Mesendoderm (in vitro differentiated cells): Measurements from ENCODE around the gene GTF2H4.
A peak's percentile ranks its signal among the peaks of the same experiment; 100 is the strongest.
"Not testable (repeated sequence)": the region's sequence is repeated elsewhere in the genome, so short reads cannot be mapped to it uniquely, and the experiment has no call there.

Experiments
- DNase-seq: peaks from one replicate; pipeline ENCODE4 v3.0.0; 2013
- H2AK5ac ChIP-seq: 2 replicates; pipeline ENCODE4 v1.6.1; 2013; ENCODE audit warnings: low read length, inconsistent platforms
- H2BK120ac ChIP-seq: 2 replicates; pipeline ENCODE4 v1.6.1; 2013; ENCODE audit warnings: low read depth, mild to moderate bottlenecking, low read length, moderate library complexity, mixed read lengths
- H2BK15ac ChIP-seq: replicated peaks from 2 replicates; pipeline ENCODE4 v1.6.1; 2013; ENCODE audit warnings: low read depth, mild to moderate bottlenecking, moderate library complexity
- H2BK5ac ChIP-seq: 2 replicates; pipeline ENCODE4 v1.6.1; 2013; ENCODE audit warnings: low read length, inconsistent platforms
- H3K18ac ChIP-seq: 2 replicates; pipeline ENCODE4 v1.6.1; 2013; ENCODE audit warnings: mild to moderate bottlenecking, low read length, mixed read lengths
- H3K23ac ChIP-seq: one replicate; pipeline ENCODE4 v1.6.1; 2013; ENCODE audit warnings: low read length
- H3K27ac ChIP-seq: 2 replicates; pipeline ENCODE4 v1.5.1; 2013; ENCODE audit warnings: low read depth, mild to moderate bottlenecking, inconsistent platforms, low read length, moderate library complexity
- H3K27me3 ChIP-seq: 2 replicates; pipeline ENCODE4 v1.6.1; 2013; ENCODE audit warnings: low read length, control low read depth, mild to moderate bottlenecking, inconsistent platforms; ENCODE audit not compliant: insufficient read depth, poor library complexity
- H3K36me3 ChIP-seq: 2 replicates; pipeline ENCODE4 v1.6.1; 2013; ENCODE audit warnings: low read length, inconsistent platforms; ENCODE audit not compliant: control insufficient read depth, insufficient read depth
- H3K4ac ChIP-seq: one replicate; pipeline ENCODE4 v1.6.1; 2013; ENCODE audit warnings: low read depth, mild to moderate bottlenecking, low read length, moderate library complexity
- H3K4me1 ChIP-seq: 2 replicates; pipeline ENCODE4 v1.6.1; 2013; ENCODE audit warnings: low read depth, low read length, inconsistent platforms; ENCODE audit not compliant: control insufficient read depth
- H3K4me2 ChIP-seq: 2 replicates; pipeline ENCODE4 v1.6.1; 2013; ENCODE audit warnings: low read length
- H3K4me3 ChIP-seq: 2 replicates; pipeline ENCODE4 v1.5.1; 2013; ENCODE audit warnings: mild to moderate bottlenecking, low read length
- H3K56ac ChIP-seq: one replicate; pipeline ENCODE4 v1.6.1; 2013; ENCODE audit warnings: low read length
- H3K79me1 ChIP-seq: 2 replicates; pipeline ENCODE4 v1.6.1; 2013; ENCODE audit warnings: low read length, inconsistent platforms
- H3K79me2 ChIP-seq: 2 replicates; pipeline ENCODE4 v1.6.1; 2013; ENCODE audit warnings: mild to moderate bottlenecking, low read length; ENCODE audit not compliant: control insufficient read depth, insufficient read depth
- H3K9ac ChIP-seq: 2 replicates; pipeline ENCODE4 v1.6.1; 2013; ENCODE audit warnings: low read length, inconsistent platforms
- H4K5ac ChIP-seq: one replicate; pipeline ENCODE4 v1.6.1; 2013; ENCODE audit warnings: low read length
- H4K8ac ChIP-seq: one replicate; pipeline ENCODE4 v1.6.1; 2013; ENCODE audit warnings: low read depth, mild to moderate bottlenecking, control low read depth, low read length, moderate library complexity
- WGBS: extraction: QIAGEN DNeasy Blood & Tissue Kit; methylation state at CpG from one replicate; pipeline ENCODE4 v1.1.7; 2013; ENCODE audit warnings: low lambda C conversion rate, missing lambda C conversion rate; ENCODE audit not compliant: insufficient coverage; ENCODE audit errors: extremely low coverage; 5-methylcytosine and 5-hydroxymethylcytosine counted together

Gene GTF2H4

DNA sequence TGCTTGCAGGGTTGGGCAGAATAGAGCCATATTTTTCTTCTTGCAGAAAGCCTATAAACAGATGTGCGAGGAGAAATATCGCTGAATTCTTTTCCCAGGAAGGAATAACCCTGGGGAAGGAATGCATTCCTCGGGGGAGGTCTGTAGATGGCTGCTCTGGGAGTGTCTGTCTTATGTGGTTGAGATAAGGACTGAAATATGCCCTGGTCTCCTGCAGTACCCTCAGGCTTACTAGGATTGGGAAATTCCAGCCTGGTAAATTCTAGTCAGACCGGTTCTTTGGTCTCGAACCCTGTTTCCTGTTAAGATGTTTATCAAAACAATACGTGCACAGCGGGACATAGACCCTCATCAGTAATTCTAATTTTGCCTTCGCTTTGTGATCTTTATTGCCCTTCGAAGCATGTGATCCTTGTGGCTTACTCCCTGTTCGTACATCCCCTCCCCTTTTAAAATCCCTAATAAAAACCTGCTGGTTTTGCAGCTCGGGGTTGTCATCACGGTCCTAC, 38.7 kb upstream of the GTF2H4 start:
- not testable (repeated sequence) for H3K36me3 ChIP-seq, H4K8ac ChIP-seq, H3K4me3 ChIP-seq, H3K9ac ChIP-seq, H3K56ac ChIP-seq, H3K4me2 ChIP-seq, H3K27me3 ChIP-seq, H3K79me2 ChIP-seq, H3K79me1 ChIP-seq, H2BK15ac ChIP-seq, H2AK5ac ChIP-seq, H3K18ac ChIP-seq, H3K4me1 ChIP-seq, H3K23ac ChIP-seq, H3K27ac ChIP-seq, H3K4ac ChIP-seq, H2BK5ac ChIP-seq, H4K5ac ChIP-seq, H2BK120ac ChIP-seq
- DNase-seq = peak; percentile 20
- no CpG with 5 or more reads among the region's 12 CpGs for WGBS

- H3K36me3 ChIP-seq = no peaks in the 10 kb centered on the region
- no peak overlapping the region for H3K9ac ChIP-seq
- DNase-seq = no peak
- H4K5ac ChIP-seq = no peak overlapping the region
- no peaks in the 10 kb centered on the region for H3K79me2 ChIP-seq
- no peaks in the 10 kb centered on the region for H3K4me1 ChIP-seq
- no peak overlapping the region for H2BK5ac ChIP-seq
- H3K4me3 ChIP-seq = no peak overlapping the region
- H3K27ac ChIP-seq = no peak overlapping the region
- no peak overlapping the region for H2AK5ac ChIP-seq
- no peak overlapping the region for H3K18ac ChIP-seq
- no peak overlapping the region for H4K8ac ChIP-seq
- no peaks in the 10 kb centered on the region for H3K27me3 ChIP-seq
- H3K56ac ChIP-seq = no peak overlapping the region
- no peak overlapping the region for H3K4ac ChIP-seq
- H3K79me1 ChIP-seq = no peaks in the 10 kb centered on the region
- H3K23ac ChIP-seq = no peak overlapping the region
- H3K4me2 ChIP-seq = no peak overlapping the region
- H2BK15ac ChIP-seq = no peak overlapping the region
- H2BK120ac ChIP-seq = no peak overlapping the region
Observed at GRCh38 chr6:30870546-30870945, 37.5 kb upstream of the GTF2H4 start.

- no peaks in the 10 kb centered on the region for H3K27me3 ChIP-seq
- no peak overlapping the region for H4K5ac ChIP-seq
- no peak overlapping the region for H2BK15ac ChIP-seq
- no peak for DNase-seq
- H2BK5ac ChIP-seq = no peak overlapping the region
- no CpG with 5 or more reads among the region's 4 CpGs for WGBS
- no peak overlapping the region for H3K9ac ChIP-seq
- no peak overlapping the region for H3K27ac ChIP-seq
- H3K36me3 ChIP-seq = no peaks in the 10 kb centered on the region
- H3K23ac ChIP-seq = no peak overlapping the region
- H3K4me3 ChIP-seq = no peak overlapping the region
- no peak overlapping the region for H4K8ac ChIP-seq
- no peaks in the 10 kb centered on the region for H3K4me1 ChIP-seq
- no peaks in the 10 kb centered on the region for H3K79me1 ChIP-seq
- H2BK120ac ChIP-seq = no peak overlapping the region
- H3K4me2 ChIP-seq = no peak overlapping the region
- H3K56ac ChIP-seq = no peak overlapping the region
- no peak overlapping the region for H2AK5ac ChIP-seq
- no peaks in the 10 kb centered on the region for H3K79me2 ChIP-seq
- H3K4ac ChIP-seq = no peak overlapping the region
- H3K18ac ChIP-seq = no peak overlapping the region
Observed at GRCh38 chr6:30871592-30872183, 36.3 kb upstream of the GTF2H4 start.

DNA sequence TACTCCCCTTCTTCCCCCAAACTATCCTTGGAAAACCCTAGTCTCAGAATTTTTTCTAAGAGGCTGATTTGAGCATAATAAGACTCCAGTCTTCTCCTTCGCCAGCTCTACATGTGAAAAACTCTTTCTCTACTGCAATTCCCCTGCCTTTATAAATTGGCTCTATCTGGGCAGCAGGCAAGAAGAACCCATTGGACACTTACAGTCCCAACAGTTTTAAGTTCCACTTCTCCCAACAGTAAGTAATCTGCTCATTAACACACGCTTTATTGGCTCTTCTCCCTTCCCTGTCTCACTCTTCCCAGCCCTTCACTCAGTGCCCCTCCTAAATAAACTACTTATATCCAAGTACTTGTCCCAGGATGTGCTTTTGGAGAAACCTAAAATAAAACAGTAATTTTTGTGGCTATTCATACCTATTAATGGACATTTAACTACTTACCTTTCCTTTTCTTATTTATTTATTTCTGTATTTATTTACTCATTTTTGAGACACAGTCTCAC, 34.8 kb upstream of the GTF2H4 start:
- H2AK5ac ChIP-seq = no peak overlapping the region
- no peak overlapping the region for H3K23ac ChIP-seq
- H3K79me2 ChIP-seq = no peaks in the 10 kb centered on the region
- no peak overlapping the region for H3K4me2 ChIP-seq
- whole genome bisulfite sequencing = no CpG with 5 or more reads among the region's 2 CpGs
- H4K8ac ChIP-seq = no peak overlapping the region
- no peak overlapping the region for H3K9ac ChIP-seq
- H3K56ac ChIP-seq = no peak overlapping the region
- H2BK5ac ChIP-seq = no peak overlapping the region
- H3K4me3 ChIP-seq = no peak overlapping the region
- H3K4me1 ChIP-seq = peaks cover 2% of the 10 kb centered on the region
- H3K79me1 ChIP-seq = no peaks in the 10 kb centered on the region
- H3K27ac ChIP-seq = no peak overlapping the region
- no peak overlapping the region for H3K18ac ChIP-seq
- H4K5ac ChIP-seq = no peak overlapping the region
- DNase-seq = no peak
- no peak overlapping the region for H2BK120ac ChIP-seq
- no peaks in the 10 kb centered on the region for H3K36me3 ChIP-seq
- H3K4ac ChIP-seq = no peak overlapping the region
- H3K27me3 ChIP-seq = no peaks in the 10 kb centered on the region
- H2BK15ac ChIP-seq = no peak overlapping the region

GRCh38 chr6:30873795-30874194, 34.2 kb upstream of the GTF2H4 start:
- WGBS = no CpG with 5 or more reads among the region's 3 CpGs
- not testable (repeated sequence) for H2AK5ac ChIP-seq, H2BK15ac ChIP-seq, H3K56ac ChIP-seq, H4K8ac ChIP-seq, H3K4me2 ChIP-seq, H3K23ac ChIP-seq, H3K18ac ChIP-seq, H3K79me1 ChIP-seq, H3K4me1 ChIP-seq, H4K5ac ChIP-seq, H3K27me3 ChIP-seq, H3K4ac ChIP-seq, H3K79me2 ChIP-seq, H3K9ac ChIP-seq, H3K27ac ChIP-seq, H2BK5ac ChIP-seq, DNase-seq, H3K36me3 ChIP-seq, H2BK120ac ChIP-seq, H3K4me3 ChIP-seq
